IPS-15b (cell line): ENCODE data around the gene FNDC4.

Experiments
- H3K27me3 ChIP-seq: one replicate; pipeline ENCODE4 v1.6.1; 2013; ENCODE audit warnings: low read length; ENCODE audit not compliant: control insufficient read depth, insufficient read depth
- H3K36me3 ChIP-seq: one replicate; pipeline ENCODE4 v1.6.1; 2013; ENCODE audit warnings: low read length; ENCODE audit not compliant: control insufficient read depth, insufficient read depth
- H3K4me1 ChIP-seq: one replicate; pipeline ENCODE4 v1.6.1; 2013; ENCODE audit warnings: mild to moderate bottlenecking, low read length; ENCODE audit not compliant: control insufficient read depth, insufficient read depth
- H3K4me3 ChIP-seq: one replicate; pipeline ENCODE4 v1.5.1; 2013; ENCODE audit warnings: low read depth, low read length
- H3K9ac ChIP-seq: one replicate; pipeline ENCODE4 v1.6.1; 2013; ENCODE audit warnings: low read depth, mild to moderate bottlenecking, low read length
- H3K9me3 ChIP-seq: one replicate; pipeline ENCODE4 v1.6.1; 2013; ENCODE audit warnings: mild to moderate bottlenecking, low read length; ENCODE audit not compliant: control insufficient read depth, insufficient read depth

Gene FNDC4

DNA sequence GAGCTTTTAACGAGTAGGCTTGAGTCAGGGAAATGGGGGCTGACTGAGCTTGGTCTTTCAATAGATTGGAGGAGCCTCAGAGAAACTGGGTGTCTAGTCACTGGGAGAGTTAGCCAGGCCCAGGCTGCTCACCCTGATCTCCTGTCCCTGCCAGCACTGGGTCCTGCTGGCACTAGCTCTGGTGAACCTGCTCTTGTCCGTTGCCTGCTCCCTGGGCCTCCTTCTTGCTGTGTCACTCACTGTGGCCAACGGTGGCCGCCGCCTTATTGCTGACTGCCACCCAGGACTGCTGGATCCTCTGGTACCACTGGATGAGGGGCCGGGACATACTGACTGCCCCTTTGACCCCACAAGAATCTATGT lies 52.1 kb downstream of the FNDC4 start:
- Histone ChIP-seq H3K27me3 (no peaks in the 10 kb centered on the region), H3K4me1 (no peaks in the 10 kb centered on the region), H3K36me3 (peaks cover 18% of the 10 kb centered on the region), H3K9ac (peak overlapping the region; percentile 85), H3K4me3 (peak overlapping the region; percentile 65), H3K9me3 (no peaks in the 10 kb centered on the region)

DNA sequence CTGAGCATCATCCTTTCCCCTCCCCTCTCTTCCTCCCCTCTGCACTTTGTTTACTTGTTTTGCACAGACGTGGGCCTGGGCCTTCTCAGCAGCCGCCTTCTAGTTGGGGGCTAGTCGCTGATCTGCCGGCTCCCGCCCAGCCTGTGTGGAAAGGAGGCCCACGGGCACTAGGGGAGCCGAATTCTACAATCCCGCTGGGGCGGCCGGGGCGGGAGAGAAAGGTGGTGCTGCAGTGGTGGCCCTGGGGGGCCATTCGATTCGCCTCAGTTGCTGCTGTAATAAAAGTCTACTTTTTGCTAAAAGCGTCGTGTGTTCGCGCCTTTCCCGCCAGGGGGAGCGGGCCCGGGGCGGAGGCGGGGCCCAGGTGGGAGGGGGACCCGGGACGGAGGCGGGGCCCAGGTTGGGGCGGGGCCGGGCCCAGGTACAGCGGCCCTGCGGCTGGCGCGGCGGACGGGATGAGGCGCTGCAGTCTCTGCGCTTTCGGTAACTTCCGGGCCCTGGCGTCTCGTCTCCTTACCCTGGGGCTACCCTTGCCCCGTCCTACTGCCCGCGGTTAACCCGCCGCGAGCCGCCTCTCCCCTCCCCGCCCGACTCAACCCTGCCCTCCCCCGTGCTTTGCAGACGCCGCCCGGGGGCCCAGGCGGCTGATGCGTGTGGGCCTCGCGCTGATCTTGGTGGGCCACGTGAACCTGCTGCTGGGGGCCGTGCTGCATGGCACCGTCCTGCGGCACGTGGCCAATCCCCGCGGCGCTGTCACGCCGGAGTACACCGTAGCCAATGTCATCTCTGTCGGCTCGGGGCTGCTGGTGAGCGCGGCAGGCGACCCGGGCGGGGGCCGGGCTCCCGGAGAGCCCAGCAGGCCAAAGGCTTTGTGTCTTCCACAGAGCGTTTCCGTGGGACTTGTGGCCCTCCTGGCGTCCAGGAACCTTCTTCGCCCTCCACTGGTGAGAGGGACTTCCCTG lies 52.8 kb downstream of the FNDC4 start, which contains the start of gene KRTCAP3:
TSS of gene KRTCAP3 (plus strand) at position 424 of the 962 bp plus-strand sequence. CDS start at position 456, 32 bp downstream.
- H3K4me3 ChIP-seq, result peak within 1 kb of the TSS; percentile 65
- H3K9ac ChIP-seq, result peak within 1 kb of the TSS; percentile 85
- no peaks in the 10 kb centered on the region for H3K4me1 ChIP-seq
- peaks cover 15% of the 10 kb centered on the region for H3K36me3 ChIP-seq
- H3K9me3 ChIP-seq, result no peaks in the 10 kb centered on the region
- H3K27me3 ChIP-seq, result no peaks in the 10 kb centered on the region
